Measurements from ENCODE around the gene KIAA0586.

- no peak for TF ChIP-seq JUNB (CRISPR knock-in tag; conservative IDR thresholded peaks at IDR 0.05)
- no peak for TF ChIP-seq TBP (optimal IDR thresholded peaks at IDR 0.05; ENCODE audit: low read depth, low read length)
- TF ChIP-seq MXI1 (IDR thresholded peaks at IDR 0.05; ENCODE audit: low read depth, low read length) = no peak
- no peak for TF ChIP-seq ZNF354B (CRISPR knock-in tag; IDR thresholded peaks at IDR 0.05)
Measured at GRCh38 chr14:58463147-58463546, 35.6 kb downstream of the KIAA0586 start.
